CD4-positive, alpha-beta T cell treated with Interleukin-17A for 4 hours (primary cell): ENCODE measurements around the gene PPP1R9B.
A peak's percentile ranks its signal among the peaks of the same experiment; 100 is the strongest.

Experiments used
- DNase-seq: peaks from one replicate; pipeline ENCODE4 v3.0.0-alpha.2; 2020; ENCODE audit warnings: mixed read lengths

The PPP1R9B gene, protein sequence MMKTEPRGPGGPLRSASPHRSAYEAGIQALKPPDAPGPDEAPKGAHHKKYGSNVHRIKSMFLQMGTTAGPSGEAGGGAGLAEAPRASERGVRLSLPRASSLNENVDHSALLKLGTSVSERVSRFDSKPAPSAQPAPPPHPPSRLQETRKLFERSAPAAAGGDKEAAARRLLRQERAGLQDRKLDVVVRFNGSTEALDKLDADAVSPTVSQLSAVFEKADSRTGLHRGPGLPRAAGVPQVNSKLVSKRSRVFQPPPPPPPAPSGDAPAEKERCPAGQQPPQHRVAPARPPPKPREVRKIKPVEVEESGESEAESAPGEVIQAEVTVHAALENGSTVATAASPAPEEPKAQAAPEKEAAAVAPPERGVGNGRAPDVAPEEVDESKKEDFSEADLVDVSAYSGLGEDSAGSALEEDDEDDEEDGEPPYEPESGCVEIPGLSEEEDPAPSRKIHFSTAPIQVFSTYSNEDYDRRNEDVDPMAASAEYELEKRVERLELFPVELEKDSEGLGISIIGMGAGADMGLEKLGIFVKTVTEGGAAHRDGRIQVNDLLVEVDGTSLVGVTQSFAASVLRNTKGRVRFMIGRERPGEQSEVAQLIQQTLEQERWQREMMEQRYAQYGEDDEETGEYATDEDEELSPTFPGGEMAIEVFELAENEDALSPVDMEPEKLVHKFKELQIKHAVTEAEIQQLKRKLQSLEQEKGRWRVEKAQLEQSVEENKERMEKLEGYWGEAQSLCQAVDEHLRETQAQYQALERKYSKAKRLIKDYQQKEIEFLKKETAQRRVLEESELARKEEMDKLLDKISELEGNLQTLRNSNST

DNA sequence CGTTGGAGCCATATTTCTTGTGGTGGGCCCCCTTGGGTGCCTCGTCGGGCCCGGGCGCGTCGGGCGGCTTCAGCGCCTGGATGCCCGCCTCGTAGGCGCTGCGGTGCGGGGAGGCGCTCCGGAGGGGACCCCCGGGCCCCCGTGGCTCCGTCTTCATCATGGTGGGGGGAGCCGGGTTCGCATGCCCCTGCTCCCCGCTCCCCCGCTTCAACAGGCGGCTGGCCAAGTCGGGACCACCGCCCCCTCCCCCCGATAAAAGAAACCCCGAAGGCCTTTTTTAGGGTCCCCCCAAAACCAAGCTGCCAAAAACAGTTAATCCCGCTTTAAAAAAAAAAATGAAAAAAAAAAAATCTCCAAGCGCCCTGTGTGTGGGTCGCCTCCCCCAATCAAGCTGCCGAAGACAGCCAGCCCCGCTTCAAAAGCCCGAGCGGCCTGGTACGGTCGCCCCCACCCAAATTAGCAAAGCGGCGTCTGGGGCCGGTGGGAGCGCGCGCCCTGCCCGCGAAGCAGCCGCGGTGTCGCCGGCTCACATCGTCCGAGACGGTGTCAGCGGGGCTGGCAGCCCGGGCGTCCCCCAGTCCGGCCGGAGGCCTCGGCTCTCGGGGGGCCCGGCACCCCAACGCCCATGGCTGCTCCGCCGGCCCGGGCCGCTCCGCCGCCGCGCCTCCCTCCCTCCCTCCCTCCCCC lies at the start of gene PPP1R9B:
TSS of gene PPP1R9B (minus strand) at position 324 of the 687 bp plus-strand sequence. CDS start at position 160, 164 bp downstream.
- no peak for DNase-seq

DNA sequence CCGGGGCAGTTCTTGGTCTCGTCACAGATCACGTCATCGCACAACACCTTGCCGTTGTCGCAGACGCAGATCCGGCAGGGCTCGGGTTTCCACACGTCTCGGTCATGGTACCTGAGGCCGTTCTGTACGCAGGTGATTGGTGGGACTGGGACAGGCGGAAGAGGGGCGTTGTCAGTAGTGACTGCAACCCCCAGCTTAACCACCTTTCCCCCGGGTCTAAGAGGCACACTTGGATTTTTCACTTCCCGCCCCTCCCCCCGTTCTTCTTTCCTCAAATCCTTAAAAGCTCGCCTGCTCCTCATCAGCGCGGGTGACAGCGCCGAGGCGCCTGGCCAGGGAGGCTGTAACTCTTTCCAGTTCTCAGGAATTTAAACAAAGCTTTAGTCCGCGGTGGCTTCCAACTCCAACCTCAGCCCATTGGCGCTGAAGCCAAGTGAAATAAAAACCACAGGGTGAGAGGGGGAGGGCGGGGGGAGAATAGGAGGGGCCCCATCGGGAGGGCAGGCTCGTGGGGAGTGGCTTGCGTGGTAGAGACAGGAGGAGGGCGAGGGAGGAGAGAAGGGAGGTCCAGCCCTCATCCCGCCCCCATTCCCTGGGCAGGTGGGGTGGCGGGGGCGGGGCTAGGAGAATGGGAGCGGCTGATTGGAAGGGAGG lies 49.5 kb upstream of the PPP1R9B start:
- DNase-seq, result peak; percentile 82

DNA sequence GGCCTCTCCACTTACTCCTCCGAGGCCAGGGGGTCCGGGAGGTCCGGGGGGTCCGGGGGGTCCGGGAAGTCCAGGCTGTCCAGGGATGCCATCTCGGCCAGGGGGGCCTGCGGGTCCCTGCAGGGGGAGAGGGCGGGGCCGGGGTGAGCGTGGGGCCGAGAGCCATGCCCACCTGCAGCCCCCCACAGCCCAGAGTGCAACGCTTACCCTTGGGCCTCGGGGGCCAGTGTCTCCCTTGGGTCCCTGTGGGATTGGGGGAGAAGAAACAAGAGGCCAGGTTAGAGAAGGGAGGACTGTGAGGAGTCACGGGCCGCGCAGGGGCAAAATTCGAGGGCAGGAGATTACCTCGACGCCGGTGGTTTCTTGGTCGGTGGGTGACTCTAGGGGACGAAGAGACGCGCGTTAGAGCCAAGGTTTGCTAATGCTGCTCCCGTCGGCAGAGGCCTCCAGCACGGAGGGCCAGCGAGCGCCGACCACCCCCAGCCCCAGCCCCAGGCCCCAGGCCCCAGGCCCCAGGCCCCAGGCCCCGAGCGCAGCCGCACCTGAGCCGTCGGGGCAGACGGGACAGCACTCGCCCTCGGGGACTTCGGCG lies 48.8 kb upstream of the PPP1R9B start:
- DNase-seq, result no peak

DNA sequence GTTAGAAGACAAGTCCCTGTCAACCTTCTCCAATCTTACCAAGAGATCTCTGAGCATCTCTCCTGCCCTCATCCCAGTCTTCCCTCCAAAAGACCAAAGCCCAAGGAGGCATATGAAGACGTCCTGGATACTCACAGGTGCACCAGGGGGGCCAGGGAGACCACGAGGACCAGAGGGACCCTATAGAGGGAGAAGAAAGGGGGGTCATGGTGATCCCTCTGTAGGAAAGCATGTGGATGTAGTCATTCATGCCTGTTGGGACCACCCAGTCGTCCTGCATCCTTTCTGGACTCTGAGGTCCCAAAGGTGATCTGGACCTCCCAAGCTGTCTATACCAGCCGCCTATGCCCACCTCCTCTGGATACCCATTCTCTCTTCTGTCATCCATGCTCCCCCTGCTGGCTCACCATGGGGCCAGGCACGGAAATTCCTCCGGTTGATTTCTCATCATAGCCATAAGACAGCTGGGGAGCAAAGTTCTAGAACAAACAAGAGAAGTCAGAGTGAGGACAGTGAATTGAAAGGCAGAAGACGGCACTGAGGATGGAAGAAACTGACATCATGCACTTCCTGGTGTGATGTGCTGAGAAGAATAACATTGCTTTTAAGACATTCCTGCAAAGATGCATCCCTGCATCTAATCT lies 47.7 kb upstream of the PPP1R9B start:
- peak; percentile 60 for DNase-seq

DNA sequence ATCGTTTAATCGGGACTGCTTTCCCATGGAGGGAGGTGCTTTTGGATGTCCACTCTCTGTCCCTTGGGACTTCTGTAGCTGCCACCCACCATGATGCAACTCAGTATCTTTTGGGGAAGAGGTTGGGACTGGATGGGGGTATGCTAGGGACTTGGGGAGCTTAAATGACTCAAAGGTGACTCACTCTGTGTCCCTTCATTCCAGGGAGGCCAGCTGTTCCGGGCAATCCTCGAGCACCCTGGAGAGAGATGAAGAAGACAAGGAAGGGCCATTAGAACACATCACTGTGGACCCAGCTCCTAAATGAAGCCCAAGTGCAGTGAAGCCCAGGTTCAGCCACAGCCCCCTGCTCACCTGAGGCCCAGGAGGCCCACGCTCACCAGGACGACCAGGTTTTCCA lies 46.3 kb upstream of the PPP1R9B start:
- no peak for DNase-seq

DNA sequence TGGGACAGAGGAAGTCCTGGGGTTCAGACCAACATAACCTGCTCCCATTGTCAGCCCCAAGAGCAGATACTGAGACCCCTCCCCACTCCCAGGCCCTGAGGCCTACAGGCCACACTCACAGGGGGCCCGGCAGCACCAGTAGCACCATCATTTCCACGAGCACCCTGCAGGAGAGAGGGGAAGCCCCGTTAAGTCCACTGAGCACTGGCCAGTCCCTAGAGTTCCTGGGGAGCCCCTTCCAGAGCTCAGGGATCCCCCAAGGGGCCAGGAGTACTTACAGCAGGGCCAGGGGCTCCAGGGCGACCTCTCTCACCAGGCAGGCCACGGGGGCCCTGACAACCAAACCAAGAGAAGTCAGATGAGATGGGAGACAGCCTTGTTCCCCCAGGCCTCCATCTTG lies 45.6 kb upstream of the PPP1R9B start:
- no peak for DNase-seq

DNA sequence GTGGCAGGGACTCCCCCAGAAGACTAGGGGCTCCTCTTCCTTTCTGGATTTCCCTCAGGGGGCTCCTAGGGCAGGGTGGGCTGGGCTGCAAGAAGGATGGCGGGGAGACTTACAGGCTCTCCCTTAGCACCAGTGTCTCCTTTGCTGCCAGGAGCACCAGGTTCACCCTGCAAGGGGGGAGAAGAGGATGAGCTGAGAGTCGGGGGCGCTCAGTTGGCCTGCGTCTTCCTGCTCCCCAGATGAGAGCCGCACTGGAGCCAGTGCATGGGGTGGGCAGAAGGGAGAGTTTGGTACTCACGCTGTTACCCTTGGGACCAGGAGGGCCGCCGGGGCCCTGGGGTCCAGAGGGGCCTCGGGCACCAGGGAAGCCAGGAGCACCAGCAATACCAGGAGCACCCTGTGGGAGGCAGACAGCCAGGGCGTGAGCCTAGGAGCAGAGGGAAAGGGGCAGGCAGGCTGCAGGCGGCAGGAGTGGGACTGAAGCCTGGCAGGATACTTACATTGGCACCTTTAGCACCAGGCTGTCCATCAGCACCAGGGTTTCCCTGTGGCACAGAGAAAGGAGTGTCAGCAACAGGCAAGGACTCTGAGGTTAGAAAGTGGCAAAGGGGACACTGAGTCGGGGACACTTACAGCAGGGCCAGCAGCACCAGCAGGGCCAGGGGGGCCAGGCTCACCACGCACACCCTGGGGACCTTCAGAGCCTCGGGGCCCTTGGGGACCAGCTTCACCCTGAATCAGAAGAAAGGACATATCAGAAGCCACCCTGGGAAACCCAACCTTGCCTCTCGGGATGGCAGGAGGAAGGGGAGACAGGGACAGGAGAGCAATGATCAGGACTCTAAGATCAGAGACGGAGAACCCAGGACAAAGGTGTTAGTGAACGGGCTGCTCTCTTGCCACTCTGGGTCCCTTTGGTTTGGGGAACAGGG lies 44.7 kb upstream of the PPP1R9B start:
- DNase-seq, result no peak

DNA sequence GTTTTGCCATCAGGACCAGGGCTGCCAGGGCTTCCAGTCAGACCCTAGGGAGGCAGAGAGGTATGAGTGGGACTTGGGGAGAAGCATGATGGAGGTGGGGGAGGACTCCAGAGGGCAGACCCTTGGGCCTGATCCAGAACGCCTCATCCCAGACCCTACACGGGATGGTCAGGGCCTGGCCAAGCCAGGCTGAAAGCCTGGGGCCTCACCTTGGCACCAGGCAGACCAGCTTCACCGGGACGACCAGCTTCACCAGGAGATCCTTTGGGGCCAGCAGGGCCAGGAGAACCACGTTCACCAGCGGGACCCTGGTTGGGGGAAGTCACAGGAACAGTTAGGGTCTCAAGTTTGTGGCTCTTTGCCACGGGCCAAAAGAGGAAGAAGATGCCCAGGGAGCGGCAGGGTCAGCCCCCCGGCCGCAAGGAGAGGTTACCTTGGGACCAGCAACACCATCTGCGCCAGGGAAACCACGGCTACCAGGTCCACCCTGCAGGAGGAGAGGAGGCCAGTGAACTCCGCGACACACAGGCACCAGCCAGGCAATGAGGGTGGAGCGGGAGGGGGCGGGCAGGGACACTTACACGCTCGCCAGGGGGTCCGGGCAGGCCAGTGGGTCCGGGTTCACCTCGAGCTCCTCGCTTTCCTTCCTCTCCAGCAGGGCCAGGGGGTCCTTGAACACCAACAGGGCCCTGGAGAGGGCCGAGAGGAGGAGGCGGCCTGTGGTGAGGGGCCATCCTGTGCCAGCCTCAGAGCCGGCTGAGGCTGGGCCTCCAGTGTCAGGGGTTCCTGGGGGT lies 43.9 kb upstream of the PPP1R9B start:
- DNase-seq, result no peak

DNA sequence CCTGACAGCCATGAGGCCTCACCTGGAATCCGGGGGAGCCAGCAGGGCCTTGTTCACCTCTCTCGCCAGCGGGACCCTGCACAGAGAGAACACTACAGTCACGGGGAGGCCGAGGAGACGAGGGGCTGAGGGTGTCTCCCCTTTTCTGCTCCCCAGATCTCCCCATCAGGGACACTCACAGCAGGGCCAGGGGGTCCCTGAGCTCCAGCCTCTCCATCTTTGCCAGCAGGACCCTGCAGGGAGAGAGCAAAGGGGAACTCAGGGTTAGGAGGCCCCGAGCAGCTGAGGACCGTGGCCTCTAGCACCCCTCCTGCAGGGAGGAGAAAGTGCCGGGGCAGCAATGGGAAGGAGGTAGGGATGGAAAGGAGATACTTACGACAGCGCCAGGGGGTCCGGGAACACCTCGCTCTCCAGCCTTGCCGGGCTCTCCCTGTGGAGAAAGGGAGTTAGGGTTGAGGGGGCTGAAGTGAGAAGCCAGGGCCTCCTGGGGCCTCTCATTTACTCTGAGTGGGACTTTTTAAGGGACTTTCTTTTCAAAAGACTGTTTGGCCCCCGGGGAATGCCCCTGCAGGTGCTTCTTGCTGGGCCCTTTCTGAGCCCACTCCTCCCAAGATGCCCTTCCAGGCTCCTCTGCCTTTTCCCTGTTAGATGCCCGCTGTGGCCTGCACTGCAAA lies 42.3 kb upstream of the PPP1R9B start:
- DNase-seq, result no peak

DNA sequence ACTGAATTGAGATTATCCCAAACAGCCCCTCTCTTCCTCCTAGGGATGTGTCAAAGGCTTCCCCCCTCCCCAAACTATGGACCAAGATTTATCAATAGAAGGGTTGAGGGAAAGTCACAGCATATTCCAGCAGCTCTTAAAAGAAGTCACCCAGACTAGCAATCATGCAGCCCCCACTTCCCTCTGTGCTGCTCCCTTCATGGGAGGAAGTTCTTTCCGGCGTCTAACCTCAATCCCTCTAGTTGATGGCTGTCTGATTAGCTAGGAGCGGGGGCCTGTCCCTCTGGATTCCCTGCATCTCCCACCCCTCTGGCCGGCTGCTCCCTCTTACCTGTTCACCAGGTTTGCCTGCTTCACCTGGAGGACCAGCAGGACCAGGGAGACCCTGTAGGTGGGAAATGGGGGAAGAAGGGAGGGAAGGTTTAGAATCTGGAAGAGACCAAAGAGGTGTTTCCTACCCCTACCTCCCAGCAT lies 41.7 kb upstream of the PPP1R9B start:
- DNase-seq, result no peak

DNA sequence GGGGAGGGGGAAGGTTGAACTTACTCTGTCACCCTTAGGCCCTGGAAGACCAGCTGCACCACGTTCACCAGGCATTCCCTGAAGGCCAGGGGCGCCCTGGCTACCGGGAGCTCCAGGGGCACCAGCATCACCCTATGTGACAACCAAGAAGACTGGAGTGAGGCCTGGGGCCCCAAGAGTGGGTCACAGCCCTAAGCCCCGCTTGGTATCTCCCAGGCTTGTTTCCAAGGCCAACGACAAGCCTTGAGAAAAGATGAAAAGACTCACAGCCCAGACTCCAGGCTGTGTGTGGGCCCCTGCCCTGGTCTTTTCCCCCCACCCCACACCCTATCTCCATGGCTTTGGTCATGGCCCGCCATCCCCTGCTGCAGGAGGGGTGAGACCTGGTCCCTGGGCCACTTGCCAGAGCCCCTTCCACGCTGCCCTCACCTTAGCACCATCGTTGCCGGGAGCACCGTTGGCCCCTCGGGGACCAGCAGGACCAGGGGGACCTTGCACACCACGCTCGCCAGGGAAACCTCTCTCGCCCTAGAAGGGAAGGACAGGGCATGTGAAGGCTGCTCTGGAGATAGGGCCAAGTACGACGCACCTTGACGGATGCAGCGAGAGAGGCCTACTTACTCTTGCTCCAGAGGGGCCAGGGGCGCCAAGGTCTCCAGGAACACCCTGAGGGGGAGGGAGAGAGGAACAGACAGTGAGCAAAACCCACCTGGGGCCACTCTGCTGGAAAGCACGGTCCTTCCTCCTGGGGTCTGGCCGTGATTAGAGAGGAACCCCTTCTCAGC lies 41.1 kb upstream of the PPP1R9B start:
- no peak for DNase-seq

DNA sequence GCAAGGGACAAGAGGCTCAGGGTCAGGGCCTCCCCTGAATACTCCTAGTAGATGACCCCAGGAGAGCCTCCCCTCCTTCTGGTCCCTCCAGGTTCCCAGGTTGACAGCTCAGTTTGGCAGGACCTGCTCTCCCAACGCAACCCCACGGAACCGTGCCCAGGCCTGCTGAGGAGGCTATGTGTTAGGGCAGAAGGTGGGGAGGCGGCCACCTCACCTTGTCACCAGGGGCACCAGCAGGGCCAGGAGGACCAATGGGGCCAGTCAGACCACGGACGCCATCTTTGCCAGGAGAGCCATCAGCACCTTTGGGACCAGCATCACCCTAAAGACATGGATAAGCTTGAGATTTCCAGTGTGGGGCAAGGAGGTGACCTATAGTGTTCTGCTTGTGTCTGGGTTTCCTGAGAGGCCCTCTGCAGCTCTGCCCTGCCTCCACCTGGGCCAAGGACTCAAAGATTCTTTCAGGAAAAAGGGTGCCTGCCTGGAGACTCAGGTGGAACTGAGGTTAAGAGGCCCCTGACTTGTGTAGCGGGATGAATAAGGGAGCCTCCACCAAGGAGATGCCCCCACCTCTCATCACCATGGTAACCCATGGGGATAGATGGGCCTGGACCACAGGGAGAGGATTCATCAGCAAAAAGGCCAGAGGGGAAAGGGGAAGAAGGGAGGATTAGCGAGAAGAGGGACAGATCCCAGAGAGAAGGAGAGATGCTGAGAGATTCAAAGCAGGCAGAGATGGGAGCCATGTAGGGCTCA lies 40.3 kb upstream of the PPP1R9B start:
- no peak for DNase-seq

DNA sequence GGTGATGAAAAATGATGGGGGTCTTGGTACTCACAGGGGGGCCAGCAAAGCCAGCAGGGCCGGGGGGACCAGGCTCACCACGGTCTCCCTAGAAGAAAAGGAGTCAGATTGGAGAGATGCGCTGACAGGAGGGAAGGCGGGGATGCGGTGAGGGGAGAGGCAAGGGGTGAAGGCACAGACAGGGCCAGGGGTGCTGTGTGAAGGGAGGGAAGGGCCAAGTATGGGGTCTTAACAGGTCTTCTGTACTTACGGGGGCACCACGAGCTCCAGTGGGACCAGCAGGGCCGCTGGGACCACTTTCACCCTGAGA lies 39.8 kb upstream of the PPP1R9B start:
- DNase-seq, result no peak

DNA sequence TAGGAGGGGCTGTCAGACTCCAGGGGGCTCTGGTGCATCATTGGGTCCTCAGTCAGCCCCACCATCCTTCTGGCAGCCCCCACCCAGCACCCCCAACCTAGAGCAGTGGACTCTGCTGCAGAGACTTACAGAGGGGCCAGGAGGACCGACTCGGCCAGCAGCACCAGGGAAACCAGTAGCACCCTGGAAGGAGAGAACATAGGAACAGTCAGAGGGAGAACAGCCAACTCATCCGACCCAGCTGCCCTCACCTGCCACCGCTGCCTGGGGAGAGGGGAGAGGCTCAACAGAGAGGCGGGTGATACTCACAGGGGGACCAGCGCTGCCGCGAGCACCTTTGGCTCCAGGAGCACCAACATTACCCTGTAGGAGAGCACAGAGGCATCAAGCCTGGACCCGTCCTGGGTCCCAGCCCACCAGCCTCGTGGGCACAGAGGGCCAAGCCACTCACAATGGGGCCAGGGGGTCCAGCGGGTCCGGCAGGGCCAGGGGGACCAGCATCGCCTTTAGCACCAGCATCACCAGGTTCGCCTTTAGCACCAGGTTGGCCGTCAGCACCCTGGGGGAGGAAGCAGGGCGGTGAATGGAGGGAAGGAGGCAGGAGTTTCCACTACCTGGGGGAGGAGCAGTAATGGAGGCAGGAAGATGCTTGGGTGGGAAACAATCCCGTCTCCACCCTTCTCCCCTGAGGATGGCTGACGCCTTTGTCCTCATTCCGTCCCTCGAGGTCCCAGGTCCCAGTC lies 39.2 kb upstream of the PPP1R9B start:
- DNase-seq, result no peak

DNA sequence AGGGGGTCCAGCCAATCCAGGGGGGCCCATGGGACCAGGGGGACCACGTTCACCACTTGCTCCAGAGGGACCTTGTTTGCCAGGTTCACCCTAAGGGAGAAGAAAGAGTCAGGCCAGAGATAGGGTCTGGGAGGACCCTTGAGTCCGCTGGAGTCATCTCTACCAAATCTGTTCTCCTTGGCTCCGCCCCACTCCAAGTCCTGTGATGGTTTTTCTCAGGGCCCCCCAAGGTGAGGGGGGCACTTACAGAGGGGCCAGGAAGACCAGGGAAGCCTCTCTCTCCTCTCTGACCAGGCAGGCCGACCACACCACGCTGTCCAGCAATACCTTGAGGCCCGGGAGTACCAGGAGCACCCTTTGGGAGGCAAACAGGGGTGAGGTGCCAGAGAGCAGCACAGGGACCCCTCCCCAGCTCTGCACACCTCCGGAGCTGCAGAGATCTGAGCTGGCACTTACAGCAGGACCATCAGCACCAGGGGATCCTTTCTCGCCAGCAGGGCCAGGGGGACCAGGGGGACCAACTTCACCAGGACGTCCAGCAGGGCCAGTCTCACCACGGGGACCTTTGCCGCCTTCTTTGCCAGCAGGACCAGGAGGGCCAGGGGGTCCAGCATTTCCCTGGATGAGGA lies 38.6 kb upstream of the PPP1R9B start:
- DNase-seq, result no peak

DNA sequence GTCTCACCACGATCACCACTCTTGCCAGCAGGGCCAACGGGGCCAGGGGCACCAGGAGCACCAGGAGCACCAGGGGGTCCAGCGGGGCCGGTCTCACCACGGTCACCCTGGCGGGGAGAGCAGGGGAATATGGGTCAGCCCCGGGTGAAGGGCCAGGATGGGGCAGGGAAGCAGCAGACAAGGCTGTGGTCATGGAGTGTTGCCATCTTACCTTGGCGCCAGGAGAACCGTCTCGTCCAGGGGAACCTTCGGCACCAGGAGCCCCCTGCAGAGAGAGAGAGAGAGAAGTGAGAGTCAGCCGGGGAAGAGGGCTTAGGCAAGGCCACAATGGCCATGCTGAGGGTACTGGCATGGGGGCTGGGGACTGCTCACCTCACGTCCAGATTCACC lies 38.0 kb upstream of the PPP1R9B start:
- no peak for DNase-seq
